ENCODE results near the gene DAW1.

DAW1 gene

GRCh38 chr2:227870710-227871374 lies 589 bp upstream of the DAW1 start:
- CTCF ChIA-PET, result interaction anchor here (1.7 kb wide), 1 partner anchor 19 kb away, joined by 6 read pairs; no protein-coding TSS in a partner anchor
- peaks cover 0 to 32% (median 3%) of the 10 kb centered on the region in 5 experiments for H3K27me3 ChIP-seq (replicated peaks in 2 of 5; ENCODE audit: control insufficient read depth in 4 of 5, insufficient read depth in 5 of 5, low read length in 4 of 5)
- no peaks in the 10 kb centered on the region for H3K36me3 ChIP-seq (ENCODE audit: control insufficient read depth in 4 of 4, insufficient read depth in 4 of 4, low read length in 3 of 4)
- POLR2A ChIA-PET, result no interaction called here
- H3K4me3 ChIP-seq (ENCODE audit: control insufficient read depth in 1 of 7, extremely low read depth in 1 of 7, insufficient read depth in 4 of 7, low read depth in 2 of 7, low read length in 6 of 7), result peak overlapping the region in 4 of 7 experiments; percentile 29 to 64 (median 55)
- H3K9me3 ChIP-seq (ENCODE audit: control extremely low read depth in 1 of 5, control insufficient read depth in 4 of 5, insufficient read depth in 2 of 5, low read depth in 1 of 5, low read length in 4 of 5), result no peaks in the 10 kb centered on the region
- DNase-seq, result no peak
- H3K4me1 ChIP-seq (ENCODE audit: control extremely low read depth in 1 of 4, control insufficient read depth in 4 of 4, insufficient read depth in 4 of 4, low read length in 3 of 4), result peaks cover 0 to 5% (median 5%) of the 10 kb centered on the region in 4 experiments
- no peak overlapping the region for H3K27ac ChIP-seq (ENCODE audit: insufficient read depth in 1 of 2, low read depth in 1 of 2, low read length in 2 of 2, poor library complexity in 1 of 2, severe bottlenecking in 2 of 2)
- WGBS (ENCODE audit: insufficient coverage), result 68% methylated on average over 7 of the region's 13 CpGs

GRCh38 chr2:227872676-227873075 lies 1.2 kb downstream of the DAW1 start:
- 90% methylated on average over 2 of the region's 4 CpGs for WGBS (ENCODE audit: insufficient coverage)
- H3K27ac ChIP-seq (ENCODE audit: insufficient read depth in 1 of 2, low read depth in 1 of 2, low read length in 2 of 2, poor library complexity in 1 of 2, severe bottlenecking in 2 of 2), result no peak overlapping the region
- CTCF ChIA-PET, result interaction anchor here (0.9 to 1.7 kb wide), 4 partner anchors 10 to 1417 kb away, joined by 3 to 7 read pairs (median 5); no protein-coding TSS in a partner anchor
- no peak for DNase-seq
- POLR2A ChIA-PET, result interaction anchor here (0.6 kb wide), 1 partner anchor 222 kb away, joined by 3 read pairs; no protein-coding TSS in a partner anchor
- no peaks in the 10 kb centered on the region for H3K36me3 ChIP-seq (ENCODE audit: control insufficient read depth in 4 of 4, insufficient read depth in 4 of 4, low read length in 3 of 4)
- peaks cover 0 to 32% (median 3%) of the 10 kb centered on the region in 5 experiments for H3K27me3 ChIP-seq (replicated peaks in 2 of 5; ENCODE audit: control insufficient read depth in 4 of 5, insufficient read depth in 5 of 5, low read length in 4 of 5)
- no peaks in the 10 kb centered on the region for H3K9me3 ChIP-seq (ENCODE audit: control extremely low read depth in 1 of 5, control insufficient read depth in 4 of 5, insufficient read depth in 2 of 5, low read depth in 1 of 5, low read length in 4 of 5)
- H3K4me3 ChIP-seq (ENCODE audit: control insufficient read depth in 1 of 7, extremely low read depth in 1 of 7, insufficient read depth in 4 of 7, low read depth in 2 of 7, low read length in 6 of 7), result no peak overlapping the region
- H3K4me1 ChIP-seq (ENCODE audit: control extremely low read depth in 1 of 4, control insufficient read depth in 4 of 4, insufficient read depth in 4 of 4, low read length in 3 of 4), result peaks cover 0 to 5% (median 5%) of the 10 kb centered on the region in 4 experiments

GRCh38 chr2:227876300-227876801 lies 4.9 kb downstream of the DAW1 start:
- Histone ChIP-seq H3K4me3 (ENCODE audit: control insufficient read depth in 1 of 7, extremely low read depth in 1 of 7, insufficient read depth in 4 of 7, low read depth in 2 of 7, low read length in 6 of 7) (no peak overlapping the region), H3K27ac (ENCODE audit: insufficient read depth in 1 of 2, low read depth in 1 of 2, low read length in 2 of 2, poor library complexity in 1 of 2, severe bottlenecking in 2 of 2) (no peak overlapping the region), H3K4me1 (ENCODE audit: control extremely low read depth in 1 of 4, control insufficient read depth in 4 of 4, insufficient read depth in 4 of 4, low read length in 3 of 4) (peaks cover 0 to 3% (median 3%) of the 10 kb centered on the region in 4 experiments), H3K9me3 (ENCODE audit: control extremely low read depth in 1 of 5, control insufficient read depth in 4 of 5, insufficient read depth in 2 of 5, low read depth in 1 of 5, low read length in 4 of 5) (no peaks in the 10 kb centered on the region), H3K36me3 (ENCODE audit: control insufficient read depth in 4 of 4, insufficient read depth in 4 of 4, low read length in 3 of 4) (no peaks in the 10 kb centered on the region), H3K27me3 (replicated peaks in 2 of 5; ENCODE audit: control insufficient read depth in 4 of 5, insufficient read depth in 5 of 5, low read length in 4 of 5) (peaks cover 0 to 20% (median 3%) of the 10 kb centered on the region in 5 experiments)
- ChIA-PET POLR2A (no interaction called here), CTCF (interaction anchor here (1.7 kb wide), 1 partner anchor 14 kb away, joined by 5 read pairs; no protein-coding TSS in a partner anchor)
- 94% methylated on average over 3 of the region's 6 CpGs for WGBS (ENCODE audit: insufficient coverage)
- no peak for DNase-seq

GRCh38 chr2:227877421-227878310 lies 6.2 kb downstream of the DAW1 start:
- H3K4me1 ChIP-seq (ENCODE audit: control extremely low read depth in 1 of 4, control insufficient read depth in 4 of 4, insufficient read depth in 4 of 4, low read length in 3 of 4), result no peaks in the 10 kb centered on the region
- H3K36me3 ChIP-seq (ENCODE audit: control insufficient read depth in 4 of 4, insufficient read depth in 4 of 4, low read length in 3 of 4), result no peaks in the 10 kb centered on the region
- no peak for DNase-seq
- POLR2A ChIA-PET, result interaction anchor here (0.7 kb wide), 1 partner anchor 370 kb away, joined by 4 read pairs; no protein-coding TSS in a partner anchor
- CTCF ChIA-PET, result interaction anchor here (0.6 to 1.7 kb wide), 3 partner anchors 15 to 474 kb away, joined by 3 to 5 read pairs (median 3); no protein-coding TSS in a partner anchor
- H3K27me3 ChIP-seq (replicated peaks in 2 of 5; ENCODE audit: control insufficient read depth in 4 of 5, insufficient read depth in 5 of 5, low read length in 4 of 5), result peaks cover 0 to 8% (median 0%) of the 10 kb centered on the region in 5 experiments
- 96% methylated on average over 7 of the region's 9 CpGs for WGBS (ENCODE audit: insufficient coverage)
- H3K4me3 ChIP-seq (ENCODE audit: control insufficient read depth in 1 of 7, extremely low read depth in 1 of 7, insufficient read depth in 4 of 7, low read depth in 2 of 7, low read length in 6 of 7), result no peak overlapping the region
- no peaks in the 10 kb centered on the region for H3K9me3 ChIP-seq (ENCODE audit: control extremely low read depth in 1 of 5, control insufficient read depth in 4 of 5, insufficient read depth in 2 of 5, low read depth in 1 of 5, low read length in 4 of 5)
- no peak overlapping the region for H3K27ac ChIP-seq (ENCODE audit: insufficient read depth in 1 of 2, low read depth in 1 of 2, low read length in 2 of 2, poor library complexity in 1 of 2, severe bottlenecking in 2 of 2)

- no peak for DNase-seq
- Histone ChIP-seq H3K4me1 (ENCODE audit: control extremely low read depth in 1 of 4, control insufficient read depth in 4 of 4, insufficient read depth in 4 of 4, low read length in 3 of 4) (no peaks in the 10 kb centered on the region), H3K27me3 (replicated peaks in 2 of 5; ENCODE audit: control insufficient read depth in 4 of 5, insufficient read depth in 5 of 5, low read length in 4 of 5) (no peaks in the 10 kb centered on the region), H3K9me3 (ENCODE audit: control extremely low read depth in 1 of 5, control insufficient read depth in 4 of 5, insufficient read depth in 2 of 5, low read depth in 1 of 5, low read length in 4 of 5) (no peaks in the 10 kb centered on the region), H3K27ac (ENCODE audit: insufficient read depth in 1 of 2, low read depth in 1 of 2, low read length in 2 of 2, poor library complexity in 1 of 2, severe bottlenecking in 2 of 2) (no peak overlapping the region), H3K36me3 (ENCODE audit: control insufficient read depth in 4 of 4, insufficient read depth in 4 of 4, low read length in 3 of 4) (no peaks in the 10 kb centered on the region), H3K4me3 (ENCODE audit: control insufficient read depth in 1 of 7, extremely low read depth in 1 of 7, insufficient read depth in 4 of 7, low read depth in 2 of 7, low read length in 6 of 7) (no peak overlapping the region)
- ChIA-PET CTCF (no interaction called here), POLR2A (no interaction called here)
- 100% methylated on average over 2 of the region's 3 CpGs for WGBS (ENCODE audit: insufficient coverage)
Measured at GRCh38 chr2:227880460-227880859, 9.0 kb downstream of the DAW1 start.

- CTCF ChIA-PET, result interaction anchor here (0.6 kb wide), 1 partner anchor 761 kb away, joined by 3 read pairs; no protein-coding TSS in a partner anchor
- DNase-seq, result peak in 1 of 3 donors; percentile 26
- Histone ChIP-seq H3K4me3 (ENCODE audit: control insufficient read depth in 1 of 7, extremely low read depth in 1 of 7, insufficient read depth in 4 of 7, low read depth in 2 of 7, low read length in 6 of 7) (peak overlapping the region in 2 of 7 experiments; percentile 24 to 36), H3K27ac (ENCODE audit: insufficient read depth in 1 of 2, low read depth in 1 of 2, low read length in 2 of 2, poor library complexity in 1 of 2, severe bottlenecking in 2 of 2) (no peak overlapping the region), H3K36me3 (ENCODE audit: control insufficient read depth in 4 of 4, insufficient read depth in 4 of 4, low read length in 3 of 4) (no peaks in the 10 kb centered on the region), H3K27me3 (replicated peaks in 2 of 5; ENCODE audit: control insufficient read depth in 4 of 5, insufficient read depth in 5 of 5, low read length in 4 of 5) (no peaks in the 10 kb centered on the region), H3K4me1 (ENCODE audit: control extremely low read depth in 1 of 4, control insufficient read depth in 4 of 4, insufficient read depth in 4 of 4, low read length in 3 of 4) (no peaks in the 10 kb centered on the region), H3K9me3 (ENCODE audit: control extremely low read depth in 1 of 5, control insufficient read depth in 4 of 5, insufficient read depth in 2 of 5, low read depth in 1 of 5, low read length in 4 of 5) (no peaks in the 10 kb centered on the region)
- POLR2A ChIA-PET, result no interaction called here
- 96% methylated on average over 3 of the region's 4 CpGs for WGBS (ENCODE audit: insufficient coverage)
Measured at GRCh38 chr2:227881866-227882517, 10.6 kb downstream of the DAW1 start.

Measured in common myeloid progenitor, CD34-positive (primary cell).